Kidney (tissue), 14 donors: ENCODE results near the gene RYR2. TPM values are rescaled to one million over a fixed set of nuclear protein-coding genes. Genes with fewer than 3 reads are reported as not detected.

Experiments
- DNase-seq, 5 donors: peaks; one replicate each; pipeline ENCODE4 v3.0.0-alpha.2; 2013 to 2020
- FAIRE-seq: peaks from 2 replicates; lab custom pipeline; 2012; peaks lifted over from hg19 to GRCh38; lab: Jason Lieb, UNC
- H3K27ac ChIP-seq, 2 donors: one replicate each; pipeline ENCODE4 v1.7.0; 2013; ENCODE audit warnings: low read depth in 2 of 2, low read length in 2 of 2, inconsistent platforms in 1 of 2
- H3K27me3 ChIP-seq: one replicate; pipeline ENCODE4 v1.7.1; 2013; ENCODE audit warnings: low read length, inconsistent platforms; ENCODE audit not compliant: control insufficient read depth, insufficient read depth
- H3K36me3 ChIP-seq, 3 donors: one replicate each; pipeline versions ENCODE4 v1.7.0 to v1.7.1; 2013; ENCODE audit warnings: low read length in 3 of 3, control low read depth in 1 of 3, inconsistent platforms in 1 of 3; ENCODE audit not compliant: insufficient read depth in 3 of 3, control insufficient read depth in 2 of 3
- H3K4me1 ChIP-seq, 3 donors: one replicate each; pipeline versions ENCODE4 v1.7.0 to v1.7.1; 2013; ENCODE audit warnings: low read length in 3 of 3, inconsistent platforms in 1 of 3, low read depth in 1 of 3; ENCODE audit not compliant: control insufficient read depth in 2 of 3, insufficient read depth in 2 of 3
- H3K4me3 ChIP-seq, 3 donors: one replicate each; pipeline versions ENCODE4 v1.7.0 to v1.8.1; 2013; ENCODE audit warnings: low read length in 3 of 3, control low read depth in 1 of 3, inconsistent platforms in 1 of 3
- H3K9ac ChIP-seq, 3 donors: one replicate each; pipeline versions ENCODE4 v1.7.0 to v1.7.1; 2013; ENCODE audit warnings: low read length in 3 of 3, control low read depth in 1 of 3, inconsistent platforms in 1 of 3
- H3K9me3 ChIP-seq, 3 donors: one replicate each; pipeline versions ENCODE4 v1.7.0 to v1.7.1; 2013; ENCODE audit warnings: low read length in 3 of 3, control low read depth in 1 of 3, inconsistent platforms in 1 of 3; ENCODE audit not compliant: control insufficient read depth in 2 of 3, insufficient read depth in 1 of 3
- intact Hi-C: fragments of 100-400 bp; cut with DNase I; formaldehyde crosslinking; loops from one replicate; pipeline ENCODE4 v1.11.1; 2022
- polyA plus RNA-seq: library from polyadenylated mRNA; stranded (reverse); fragments of 350-450 nt; fragmentation: Illumina TruSeq; extraction: RNeasy Lipid Tissue Mini Kit (QIAGEN cat#74804); gene quantifications from one replicate; pipeline ENCODE4 v1.2.3, GENCODE V29; 2014; ENCODE audit warnings: low read depth, low replicate concordance; ENCODE audit not compliant: insufficient read depth
- total RNA-seq: library from RNA; stranded (reverse); fragmentation: NEBNext Ultra II Directional; extraction: Animal tissue kit (Norgen Biotek cat#: 25700); gene quantifications from one replicate; pipeline ENCODE4 v1.2.1, GENCODE V29; 2021
- TF ChIP-seq, protein P1 (sequence below): IDR thresholded peaks from 3 replicates; pipeline ENCODE4 v1.5.1; 2012; ENCODE audit warnings: mild to moderate bottlenecking, moderate library complexity, borderline replicate concordance; ENCODE audit not compliant: insufficient read depth; ENCODE audit errors: extremely low read depth
- donor health status: control.
- donor health status: control.
- donor health status: control.
- donor health status: control.
- donor health status: control.
- donor health status: DM: yes; HTN: yes; CAD: no.
- donor health status: Normal renal cell carcinoma (clear cell type).

Gene RYR2
- total and polyA plus RNA-seq, 2 donors from 2014 or later = 0.28 to 0.60 TPM

DNA sequence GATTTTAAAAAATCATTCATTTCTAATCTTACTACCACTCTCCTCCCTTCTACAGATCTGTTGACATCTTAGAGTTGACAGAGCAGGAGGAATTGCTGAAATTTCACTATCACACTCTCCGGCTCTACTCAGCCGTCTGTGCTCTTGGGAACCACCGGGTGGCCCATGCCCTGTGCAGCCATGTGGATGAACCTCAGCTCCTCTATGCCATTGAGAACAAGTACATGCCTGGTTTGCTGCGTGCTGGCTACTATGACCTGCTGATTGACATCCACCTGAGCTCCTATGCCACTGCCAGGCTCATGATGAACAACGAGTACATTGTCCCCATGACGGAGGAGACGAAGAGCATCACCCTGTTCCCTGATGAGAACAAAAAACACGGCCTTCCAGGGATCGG lies 572.0 kb downstream of the RYR2 start:
- TF ChIP-seq, protein P1, sequence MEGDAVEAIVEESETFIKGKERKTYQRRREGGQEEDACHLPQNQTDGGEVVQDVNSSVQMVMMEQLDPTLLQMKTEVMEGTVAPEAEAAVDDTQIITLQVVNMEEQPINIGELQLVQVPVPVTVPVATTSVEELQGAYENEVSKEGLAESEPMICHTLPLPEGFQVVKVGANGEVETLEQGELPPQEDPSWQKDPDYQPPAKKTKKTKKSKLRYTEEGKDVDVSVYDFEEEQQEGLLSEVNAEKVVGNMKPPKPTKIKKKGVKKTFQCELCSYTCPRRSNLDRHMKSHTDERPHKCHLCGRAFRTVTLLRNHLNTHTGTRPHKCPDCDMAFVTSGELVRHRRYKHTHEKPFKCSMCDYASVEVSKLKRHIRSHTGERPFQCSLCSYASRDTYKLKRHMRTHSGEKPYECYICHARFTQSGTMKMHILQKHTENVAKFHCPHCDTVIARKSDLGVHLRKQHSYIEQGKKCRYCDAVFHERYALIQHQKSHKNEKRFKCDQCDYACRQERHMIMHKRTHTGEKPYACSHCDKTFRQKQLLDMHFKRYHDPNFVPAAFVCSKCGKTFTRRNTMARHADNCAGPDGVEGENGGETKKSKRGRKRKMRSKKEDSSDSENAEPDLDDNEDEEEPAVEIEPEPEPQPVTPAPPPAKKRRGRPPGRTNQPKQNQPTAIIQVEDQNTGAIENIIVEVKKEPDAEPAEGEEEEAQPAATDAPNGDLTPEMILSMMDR = no peak
- FAIRE-seq = no peak
- Histone ChIP-seq H3K36me3 (no peaks in the 10 kb centered on the region), H3K9ac (no peak overlapping the region), H3K27ac (no peak overlapping the region), H3K4me1 (no peaks in the 10 kb centered on the region), H3K27me3 (no peaks in the 10 kb centered on the region), H3K4me3 (no peak overlapping the region), H3K9me3 (peaks cover 0 to 6% (median 0%) of the 10 kb centered on the region in 3 donors)
- no peak for DNase-seq
- intact Hi-C loops = no loop called here

DNA sequence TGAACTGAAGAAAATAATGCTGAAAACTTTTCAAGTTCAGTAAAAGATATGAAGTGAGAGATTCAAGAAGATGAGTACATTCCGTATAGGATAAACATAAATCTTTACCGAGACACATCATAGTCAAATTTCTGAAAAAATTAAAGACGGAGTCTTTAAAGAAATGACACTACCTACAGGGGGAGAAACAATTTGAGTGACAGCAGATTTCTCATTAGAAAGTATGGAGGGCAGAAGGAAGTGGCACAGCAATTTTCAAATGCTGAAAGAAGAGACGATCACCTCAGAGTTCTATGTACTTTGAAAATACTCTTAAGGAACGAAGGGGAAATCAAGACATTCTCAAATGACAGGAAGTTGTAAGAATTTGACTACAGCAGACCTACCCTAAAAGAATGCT lies 577.6 kb downstream of the RYR2 start:
- intact Hi-C loops = no loop called here
- H3K36me3 ChIP-seq = no peaks in the 10 kb centered on the region
- no peak overlapping the region for H3K9ac ChIP-seq
- TF ChIP-seq, protein P1 = no peak
- H3K27me3 ChIP-seq = no peaks in the 10 kb centered on the region
- no peak overlapping the region for H3K4me3 ChIP-seq
- H3K27ac ChIP-seq = no peak overlapping the region
- DNase-seq (no peak), FAIRE-seq (no peak)
- H3K4me1 ChIP-seq = no peaks in the 10 kb centered on the region
- peaks cover 0 to 8% (median 0%) of the 10 kb centered on the region in 3 donors for H3K9me3 ChIP-seq

DNA sequence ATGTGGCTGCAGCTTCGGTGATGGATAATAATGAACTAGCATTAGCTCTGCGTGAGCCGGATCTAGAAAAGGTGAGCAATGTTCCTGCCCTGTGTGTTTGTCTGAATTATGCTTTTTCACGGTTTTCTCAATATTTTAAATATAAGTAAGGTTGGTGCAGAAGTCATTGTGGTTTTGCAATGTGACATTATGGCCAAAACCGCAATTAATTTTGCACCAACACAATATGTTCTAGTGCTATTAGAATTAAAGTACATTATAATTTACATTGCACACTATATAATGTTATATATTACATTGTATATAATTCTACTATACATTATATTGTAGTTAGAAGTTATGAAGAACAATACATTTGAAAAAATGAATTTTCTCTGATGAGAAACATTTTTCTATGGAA lies 592.9 kb downstream of the RYR2 start:
- H3K4me3 ChIP-seq = no peak overlapping the region
- TF ChIP-seq, protein P1 = no peak
- H3K9me3 ChIP-seq = peaks cover 0 to 3% (median 0%) of the 10 kb centered on the region in 3 donors
- intact Hi-C loops = no loop called here
- H3K9ac ChIP-seq = no peak overlapping the region
- no peaks in the 10 kb centered on the region for H3K36me3 ChIP-seq
- H3K27ac ChIP-seq = no peak overlapping the region
- DNase-seq = no peak
- H3K27me3 ChIP-seq = no peaks in the 10 kb centered on the region
- no peak for FAIRE-seq
- H3K4me1 ChIP-seq = no peaks in the 10 kb centered on the region

DNA sequence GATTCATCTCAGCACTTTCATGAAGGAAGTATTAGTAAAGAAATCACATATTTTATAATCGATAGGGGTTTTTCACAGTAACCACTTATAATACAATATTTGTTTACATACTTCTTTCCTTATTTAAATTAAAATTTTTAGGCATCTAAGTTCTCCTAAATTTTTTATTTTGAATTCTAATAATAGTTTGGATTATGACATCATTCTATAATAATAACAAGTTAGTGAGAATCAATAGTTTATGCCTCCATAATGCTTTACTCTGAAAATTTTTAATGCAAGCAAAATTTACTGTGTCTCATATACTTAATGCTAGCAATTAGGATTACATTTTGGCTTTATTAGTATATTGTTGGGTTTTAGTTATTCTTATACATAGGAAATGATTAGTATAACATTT lies 596.6 kb downstream of the RYR2 start:
- H3K36me3 ChIP-seq = no peaks in the 10 kb centered on the region
- H3K4me3 ChIP-seq = no peak overlapping the region
- TF ChIP-seq, protein P1 = no peak
- H3K27me3 ChIP-seq = no peaks in the 10 kb centered on the region
- H3K9ac ChIP-seq = no peak overlapping the region
- H3K27ac ChIP-seq = no peak overlapping the region
- no peaks in the 10 kb centered on the region for H3K4me1 ChIP-seq
- DNase-seq (no peak), FAIRE-seq (no peak)
- peaks cover 0 to 3% (median 0%) of the 10 kb centered on the region in 3 donors for H3K9me3 ChIP-seq
- intact Hi-C loops = no loop called here
